ENCODE data around the gene ANKS4B.
"Not testable (repeated sequence)": the region's sequence is repeated elsewhere in the genome, so short reads cannot be mapped to it uniquely, and the experiment has no call there.

ANKS4B gene

GRCh38 chr16:21264571-21265036 lies 31.1 kb downstream of the ANKS4B start:
- no peak for DNase-seq

GRCh38 chr16:21265104-21265837 lies 31.8 kb downstream of the ANKS4B start:
- no peak for DNase-seq

GRCh38 chr16:21267298-21267697 lies 33.8 kb downstream of the ANKS4B start:
- DNase-seq: no peak

- no peak for DNase-seq
Measured at GRCh38 chr16:21268236-21268635, 34.7 kb downstream of the ANKS4B start.

- DNase-seq: no peak
Measured at GRCh38 chr16:21272253-21272652, 38.8 kb downstream of the ANKS4B start.

GRCh38 chr16:21272763-21273162 lies 39.3 kb downstream of the ANKS4B start:
- not testable (repeated sequence) for DNase-seq

- no peak for DNase-seq
Measured at GRCh38 chr16:21274172-21274726, 40.8 kb downstream of the ANKS4B start.

- DNase-seq: no peak
Measured at GRCh38 chr16:21275529-21275928, 42.0 kb downstream of the ANKS4B start.

- no peak for DNase-seq
Measured at GRCh38 chr16:21276090-21276489, 42.6 kb downstream of the ANKS4B start.

- DNase-seq: no peak
Measured at GRCh38 chr16:21277045-21277926, 43.8 kb downstream of the ANKS4B start.

GRCh38 chr16:21277927-21278706 lies 44.6 kb downstream of the ANKS4B start, which contains the start of gene CRYM:
Gene CRYM, minus strand, starts transcription at chr16:21278290. Its CDS starts 39 bp downstream, at chr16:21278251.
- peak; percentile 40 for DNase-seq

GRCh38 chr16:21279501-21279900 lies 46.0 kb downstream of the ANKS4B start:
- no peak for DNase-seq

- no peak for DNase-seq
Measured at GRCh38 chr16:21281698-21282389, 48.3 kb downstream of the ANKS4B start.

GRCh38 chr16:21283521-21284289 lies 50.2 kb downstream of the ANKS4B start:
- DNase-seq: peak; percentile 33

- no peak for DNase-seq
Measured at GRCh38 chr16:21284414-21284813, 50.9 kb downstream of the ANKS4B start.

- no peak for DNase-seq
Measured at GRCh38 chr16:21285314-21285713, 51.8 kb downstream of the ANKS4B start.

- not testable (repeated sequence) for DNase-seq
Measured at GRCh38 chr16:21289789-21290188, 56.3 kb downstream of the ANKS4B start.

GRCh38 chr16:21300309-21301167 lies 67.0 kb downstream of the ANKS4B start:
- peak; percentile 78 for DNase-seq

- peak; percentile 51 for DNase-seq
Measured at GRCh38 chr16:21301168-21301894, 67.8 kb downstream of the ANKS4B start.

All from CD4-positive, alpha-beta T cell treated with Interleukin-15 for 1 hour (primary cell).